A549 (cell line): ENCODE data around the gene CTNNA1. TPM values are rescaled to one million over a fixed set of nuclear protein-coding genes. Genes with fewer than 3 reads are reported as not detected.

Experiments
- ATAC-seq, 2 experiments: fragments of 200-7000 bp in 1 of 2; fragments of >200 bp in 1 of 2; cut with Nextera tagmentation in 1 of 2; cut with Tn5 transposase in 1 of 2; 3 replicates each; pipeline versions ENCODE4 v1.8.0 to v1.9.1; 2018 to 2020; ENCODE audit warnings: mild to moderate bottlenecking in 1 of 2, moderate library complexity in 1 of 2
- CTCF ChIA-PET: fragments of 300-600 bp; sonication (Branson Sonifier 250); formaldehyde crosslinking; extraction: SDS; loops from one replicate; lab custom pipeline; 2021; ENCODE audit warnings: antibody characterized with exemption, inconsistent platforms; lab: Yijun Ruan, JAX
- POLR2A ChIA-PET: fragments of 350-600 bp; formaldehyde crosslinking; extraction: SDS; loops from one replicate; lab custom pipeline; 2021; ENCODE audit warnings: antibody characterized with exemption, inconsistent platforms; lab: Yijun Ruan, JAX
- DNase-seq, 2 experiments: peaks; one replicate each; pipeline versions ENCODE4 v3.0.0 to v3.0.0-alpha.2; 2011 to 2016; ENCODE audit warnings: low read depth in 1 of 2, low spot score in 1 of 2
- FAIRE-seq: peaks from 2 replicates; lab custom pipeline; 2011; peaks lifted over from hg19 to GRCh38; lab: Jason Lieb, UNC
- H3K27ac ChIP-seq, 2 experiments: fragments of >200 bp; sonication (Bioruptor Twin); formaldehyde crosslinking; 3 replicates each; pipeline ENCODE4 v1.5.1; 2016 to 2017
- H3K4me1 ChIP-seq: fragments of >200 bp; sonication (Bioruptor Twin); formaldehyde crosslinking; 3 replicates; pipeline ENCODE4 v1.6.1; 2016
- H3K4me2 ChIP-seq: fragments of >200 bp; sonication (Bioruptor Twin); formaldehyde crosslinking; 3 replicates; pipeline ENCODE4 v1.6.1; 2016
- H3K4me3 ChIP-seq: fragments of >200 bp; sonication (Bioruptor Twin); formaldehyde crosslinking; 3 replicates; pipeline ENCODE4 v1.5.1; 2016
- H3K9me3 ChIP-seq: fragments of >200 bp; sonication (Bioruptor Twin); formaldehyde crosslinking; 3 replicates; pipeline ENCODE4 v1.6.1; 2016
- BHLHE40 ChIP-seq: IDR thresholded peaks from 2 replicates; pipeline ENCODE4 v1.6.1; 2012; ENCODE audit warnings: low read depth, low read length, inconsistent platforms
- CBX8 ChIP-seq: fragments of 200-600 bp; sonication (generic); IDR thresholded peaks from 2 replicates; pipeline ENCODE4 v1.6.1; 2016
- CHD2 ChIP-seq: fragments of 150-350 bp; IDR thresholded peaks from 2 replicates; pipeline ENCODE4 v1.6.1; 2014; ENCODE audit warnings: low read length; ENCODE audit not compliant: partially characterized antibody
- EHMT2 ChIP-seq: fragments of 200-600 bp; sonication (generic); IDR thresholded peaks from 2 replicates; pipeline ENCODE4 v1.6.1; 2016; ENCODE audit warnings: antibody characterized with exemption, low read depth, mild to moderate bottlenecking, moderate library complexity
- FOSB ChIP-seq: fragments of 250-450 bp; sonication (Bioruptor Pico); IDR thresholded peaks from 2 replicates; pipeline ENCODE4 v1.5.0; 2020; ENCODE audit warnings: mild to moderate bottlenecking, moderate library complexity
- FOSL2 ChIP-seq, 2 experiments: fragments of 450-650 bp in 1 of 2; fragments of >200 bp in 1 of 2; sonication (Bioruptor Twin) in 1 of 2; formaldehyde crosslinking; IDR thresholded peaks; 2 replicates each; pipeline versions ENCODE4 v1.5.0 to v1.6.1; 2016 to 2020; ENCODE audit warnings: mild to moderate bottlenecking in 1 of 2, moderate library complexity in 1 of 2
- HEYL ChIP-seq: fragments of 250-450 bp; sonication (Bioruptor Pico); IDR thresholded peaks from 2 replicates; pipeline ENCODE4 v1.8.0; 2021; ENCODE audit warnings: mild to moderate bottlenecking, moderate library complexity
- HOXA7 ChIP-seq: fragments of 250-450 bp; sonication (Bioruptor Pico); IDR thresholded peaks from 2 replicates; pipeline ENCODE4 v1.5.0; 2020; ENCODE audit warnings: mild to moderate bottlenecking, moderate library complexity
- HOXB13 ChIP-seq: fragments of 250-450 bp; sonication (Bioruptor Pico); IDR thresholded peaks from 2 replicates; pipeline ENCODE4 v1.5.0; 2020; ENCODE audit warnings: low read depth, mild to moderate bottlenecking, moderate library complexity
- JUN ChIP-seq, 2 experiments: fragments of >200 bp; sonication (Bioruptor Twin); formaldehyde crosslinking; IDR thresholded peaks; 2 replicates in 1 of 2; 3 replicates in 1 of 2; pipeline ENCODE4 v1.6.1; 2016 to 2017
- JUNB ChIP-seq: fragments of >200 bp; sonication (Bioruptor Twin); formaldehyde crosslinking; IDR thresholded peaks from 2 replicates; pipeline ENCODE4 v1.6.1; 2016
- NPAS2 ChIP-seq: fragments of 250-450 bp; sonication (Bioruptor Pico); IDR thresholded peaks from 2 replicates; pipeline ENCODE4 v1.8.0; 2022; ENCODE audit warnings: mild to moderate bottlenecking, moderate library complexity, borderline replicate concordance
- PBX3 ChIP-seq: IDR thresholded peaks from 2 replicates; pipeline ENCODE4 v1.6.1; 2012
- PHF8 ChIP-seq: fragments of 200-600 bp; sonication (generic); IDR thresholded peaks from 2 replicates; pipeline ENCODE4 v1.6.1; 2016; ENCODE audit warnings: low read depth, mild to moderate bottlenecking, antibody characterized with exemption, moderate library complexity, borderline replicate concordance
- POLR2AphosphoS2 ChIP-seq: conservative IDR thresholded peaks from 2 replicates; pipeline ENCODE4 v1.6.1; 2012; ENCODE audit warnings: low read length, improper control_type of control experiment, inconsistent platforms
- RCOR1 ChIP-seq: fragments of 150-350 bp; IDR thresholded peaks from 2 replicates; pipeline ENCODE4 v1.6.1; 2014; ENCODE audit warnings: antibody characterized with exemption, low read length, low read depth
- REST ChIP-seq: fragments of 200-600 bp; sonication (generic); IDR thresholded peaks from 2 replicates; pipeline ENCODE4 v1.6.1; 2016; ENCODE audit warnings: antibody characterized with exemption, mild to moderate bottlenecking, moderate library complexity
- RFX5 ChIP-seq: fragments of 450-650 bp; IDR thresholded peaks from 2 replicates; pipeline ENCODE4 v1.7.1; 2014; ENCODE audit warnings: antibody characterized with exemption, mild to moderate bottlenecking, moderate library complexity
- SMC3 ChIP-seq: fragments of >200 bp; sonication (Bioruptor Twin); formaldehyde crosslinking; IDR thresholded peaks from 3 replicates; pipeline ENCODE4 v1.6.1; 2018; ENCODE audit warnings: inconsistent platforms
- SREBF2 ChIP-seq: fragments of 450-650 bp; IDR thresholded peaks from 2 replicates; pipeline ENCODE4 v1.6.1; 2014; ENCODE audit warnings: mild to moderate bottlenecking, moderate library complexity
- WGBS: methylation state at CpG from one replicate; pipeline ENCODE4 v1.1.6; 2017; ENCODE audit errors: missing lambda C conversion rate; 5-methylcytosine and 5-hydroxymethylcytosine counted together
- polyA plus RNA-seq, 4 experiments: library from polyadenylated mRNA; depleted of rRNA in 3 of 4; stranded (reverse); fragments of >200 nt; fragmentation: RNase III in 1 of 4; extraction: RNeasy Plus Mini Kit Qiagen cat#74134 plus additional on column Dnase treatment in 1 of 4; gene quantifications; 2 replicates in 3 of 4; 3 replicates in 1 of 4; pipeline ENCODE4 v1.2.3, GENCODE V29; 2011 to 2017
- TF ChIP-seq, protein P1 (sequence below): fragments of 450-650 bp; IDR thresholded peaks from 2 replicates; pipeline ENCODE4 v1.6.1; 2014; ENCODE audit warnings: antibody characterized with exemption
- TF ChIP-seq, protein P2 (sequence below): fragments of 250-450 bp; sonication (Bioruptor Pico); IDR thresholded peaks from 2 replicates; pipeline ENCODE4 v1.5.0; 2020; ENCODE audit warnings: low read depth, mild to moderate bottlenecking, moderate library complexity

Gene CTNNA1
- polyA plus RNA-seq, 2 of the 4 experiments (the other 2 are of a cell fraction): 154 to 184 TPM

DNA sequence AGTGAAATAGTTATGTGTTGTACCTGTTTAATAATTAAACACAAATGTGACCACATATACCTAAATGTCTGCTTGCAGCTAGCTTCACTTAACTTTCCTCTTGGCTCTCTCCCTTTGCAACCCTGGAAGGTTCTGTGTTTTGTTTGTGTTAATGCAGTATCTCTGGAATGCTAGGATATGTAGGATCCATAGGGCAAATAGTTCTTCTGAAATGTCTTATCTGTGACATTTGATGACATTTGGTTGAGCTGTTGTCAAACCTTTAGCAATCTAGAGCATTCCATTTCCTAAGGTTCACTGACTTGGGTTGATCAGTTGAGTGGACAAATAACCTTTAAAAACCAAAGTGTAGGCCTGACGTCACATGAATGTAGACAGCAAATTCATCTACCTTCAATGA lies 21.8 kb downstream of the CTNNA1 start:
- Histone ChIP-seq H3K4me3 (no peak overlapping the region), H3K9me3 (no peaks in the 10 kb centered on the region), H3K4me2 (0 out of 3 replicates have a peak overlapping the region, but pooled peaks have one; percentile 22), H3K4me1 (peaks cover 15% of the 10 kb centered on the region), H3K27ac (no peak overlapping the region)
- ChIA-PET CTCF (interaction anchor here (1.2 to 2.7 kb wide), 3 partner anchors 14 to 128 kb away, joined by 3 to 8 read pairs (median 4); no protein-coding TSS in a partner anchor), POLR2A (no interaction called here)
- DNase-seq (no peak), ATAC-seq (peak in 1 of 2 experiments; percentile 34; a peak in 1 of 6 replicates), FAIRE-seq (no peak)
- WGBS: 90% methylated on average over 1 of the region's 1 CpG
- no peak for TF ChIP-seq NPAS2 (CRISPR knock-in tag)
- TF ChIP-seq FOSL2 (IDR thresholded peaks at IDR 0.05): no peak
- TF ChIP-seq FOSL2 (CRISPR knock-in tag; IDR thresholded peaks at IDR 0.05): no peak
- no peak for TF ChIP-seq EHMT2
- TF ChIP-seq PBX3: no peak
- TF ChIP-seq RFX5: no peak
- TF ChIP-seq FOSB (CRISPR knock-in tag): no peak
- TF ChIP-seq JUNB: no peak
- TF ChIP-seq RCOR1: no peak
- no peak for TF ChIP-seq JUN (IDR thresholded peaks at IDR 0.05)
- TF ChIP-seq CHD2: no peak
- no peak for TF ChIP-seq HOXA7 (CRISPR knock-in tag)
- no peak for TF ChIP-seq SMC3

- Histone ChIP-seq H3K27ac (no peak overlapping the region), H3K4me3 (no peak overlapping the region), H3K4me2 (no peak overlapping the region), H3K4me1 (peaks cover 12% of the 10 kb centered on the region), H3K9me3 (no peaks in the 10 kb centered on the region)
- no peak for ATAC-seq
- no peak for DNase-seq
- TF ChIP-seq, protein P1, sequence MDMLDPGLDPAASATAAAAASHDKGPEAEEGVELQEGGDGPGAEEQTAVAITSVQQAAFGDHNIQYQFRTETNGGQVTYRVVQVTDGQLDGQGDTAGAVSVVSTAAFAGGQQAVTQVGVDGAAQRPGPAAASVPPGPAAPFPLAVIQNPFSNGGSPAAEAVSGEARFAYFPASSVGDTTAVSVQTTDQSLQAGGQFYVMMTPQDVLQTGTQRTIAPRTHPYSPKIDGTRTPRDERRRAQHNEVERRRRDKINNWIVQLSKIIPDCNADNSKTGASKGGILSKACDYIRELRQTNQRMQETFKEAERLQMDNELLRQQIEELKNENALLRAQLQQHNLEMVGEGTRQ: no peak
- no peak for TF ChIP-seq HOXB13 (CRISPR knock-in tag)
- no peak for TF ChIP-seq BHLHE40
- TF ChIP-seq, protein P2, sequence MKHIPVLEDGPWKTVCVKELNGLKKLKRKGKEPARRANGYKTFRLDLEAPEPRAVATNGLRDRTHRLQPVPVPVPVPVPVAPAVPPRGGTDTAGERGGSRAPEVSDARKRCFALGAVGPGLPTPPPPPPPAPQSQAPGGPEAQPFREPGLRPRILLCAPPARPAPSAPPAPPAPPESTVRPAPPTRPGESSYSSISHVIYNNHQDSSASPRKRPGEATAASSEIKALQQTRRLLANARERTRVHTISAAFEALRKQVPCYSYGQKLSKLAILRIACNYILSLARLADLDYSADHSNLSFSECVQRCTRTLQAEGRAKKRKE: no peak
- no peak for TF ChIP-seq SREBF2
- no peak for TF ChIP-seq CBX8
- no peak for TF ChIP-seq REST
- no peak for TF ChIP-seq POLR2AphosphoS2
- no peak for TF ChIP-seq HEYL (CRISPR knock-in tag)
- TF ChIP-seq PHF8: no peak
- ChIA-PET CTCF (interaction anchor here (1.3 kb wide), 1 partner anchor 11 kb away, joined by 6 read pairs; no protein-coding TSS in a partner anchor), POLR2A (no interaction called here)
- no peak for FAIRE-seq
- WGBS: 94% methylated on average over 11 of the region's 11 CpGs
These were observed 25.0 kb downstream of the CTNNA1 start for GRCh38 chr5:138778234-138778633.
